HG02870 (cell line): Measurements from ENCODE around the gene NKX6-2.
"Not testable (repeated sequence)": the region's sequence is repeated elsewhere in the genome, so short reads cannot be mapped to it uniquely, and the experiment has no call there.

Experiments used
- ATAC-seq: cut with Tn5 transposase; IDR thresholded peaks from one replicate; pipeline ENCODE4 v1.9.1; 2021; ENCODE audit warnings: mild to moderate bottlenecking, moderate library complexity; ENCODE audit not compliant: unreplicated experiment

The NKX6-2 gene

DNA sequence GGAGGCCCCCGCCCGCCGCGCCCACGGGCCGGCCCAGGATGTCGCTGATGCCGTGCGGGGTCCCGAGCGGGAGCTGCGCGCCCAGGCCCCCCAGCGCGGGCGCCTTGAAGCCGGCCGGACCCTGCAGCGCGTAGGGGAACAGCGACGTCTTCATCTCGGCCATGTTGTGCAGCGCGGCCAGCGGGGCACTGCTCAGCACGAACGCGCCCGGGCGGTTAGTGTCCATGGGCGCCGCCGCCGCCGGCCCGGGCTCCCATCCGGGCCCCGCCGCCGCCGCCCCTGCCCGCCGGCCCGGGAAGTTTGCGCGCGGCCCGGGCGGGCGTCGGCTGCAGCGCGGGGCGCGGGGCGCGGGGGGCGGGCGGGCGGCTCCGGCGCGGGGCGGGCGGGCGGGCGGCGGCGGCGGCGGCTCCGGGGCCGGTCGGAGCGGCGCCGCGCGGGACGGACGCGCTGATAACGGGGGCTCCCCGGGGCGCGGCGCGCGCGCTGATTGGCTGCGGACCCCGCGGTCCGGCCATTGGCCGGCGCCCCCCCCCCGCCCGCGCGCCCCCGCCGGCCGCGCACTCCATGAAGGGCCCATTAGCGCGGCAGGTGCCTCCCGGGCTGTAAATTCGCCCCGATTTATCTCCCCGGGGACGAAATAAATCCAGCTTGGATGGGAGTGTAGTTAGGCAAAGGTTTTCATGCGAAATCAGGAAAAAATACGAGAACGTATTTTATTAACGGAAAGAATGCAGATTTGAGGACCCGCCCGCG, at the start of gene NKX6-2:
TSS of gene NKX6-2 (minus strand) at position 425 of the 753 bp plus-strand sequence. CDS start at position 226, 199 bp downstream.
- ATAC-seq = no peak

DNA sequence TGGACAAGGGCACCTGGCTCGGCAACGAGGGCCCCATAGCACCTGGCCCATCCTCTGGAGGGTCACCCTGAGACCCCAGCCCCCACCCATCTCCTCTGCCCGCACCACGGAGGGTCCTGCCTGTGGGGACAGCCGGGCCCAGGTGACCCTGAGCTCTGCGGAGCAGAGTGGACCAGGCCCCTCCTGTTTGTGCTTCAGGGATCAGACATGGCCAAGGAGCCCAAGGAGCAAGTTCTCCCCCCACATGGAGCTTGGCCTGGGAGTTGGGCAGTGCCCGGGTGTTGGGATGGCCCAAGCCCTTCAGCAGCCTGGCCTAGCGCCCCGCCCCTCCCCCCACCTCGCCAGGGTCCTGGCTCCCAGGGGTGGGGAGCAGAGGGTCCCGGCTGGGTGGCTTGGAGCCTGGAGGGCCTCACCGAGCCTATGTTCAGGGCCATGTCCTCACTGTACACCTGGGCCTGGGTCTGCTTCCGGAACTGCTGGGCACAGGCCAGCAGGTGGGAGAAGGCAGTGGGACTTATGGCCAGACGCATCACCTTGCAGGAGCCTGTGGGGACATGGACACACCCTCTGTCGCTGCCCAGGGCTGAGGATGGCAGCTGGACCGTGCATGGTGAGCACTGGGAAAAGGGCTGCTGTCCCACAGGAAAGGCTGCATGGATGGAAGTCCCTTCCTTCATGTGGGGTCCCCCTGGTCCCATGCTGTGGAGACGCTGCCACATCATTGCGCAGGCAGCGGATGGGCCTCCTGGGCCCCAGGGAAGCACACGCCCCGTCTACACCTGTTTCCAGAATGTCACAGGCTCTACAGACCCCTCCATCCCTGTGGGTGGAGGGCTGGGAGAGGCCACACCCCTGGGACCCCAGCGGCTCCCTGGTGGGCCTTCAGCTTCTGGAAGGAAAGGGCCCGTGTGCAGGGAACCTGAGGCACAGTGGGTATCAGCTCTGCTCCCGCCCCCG, 49.2 kb upstream of the NKX6-2 start:
- no peak for ATAC-seq

GRCh38 chr10:132834311-132834761, 48.4 kb upstream of the NKX6-2 start:
- ATAC-seq = no peak

- no peak for ATAC-seq
Observed at GRCh38 chr10:132833421-132834111, 47.6 kb upstream of the NKX6-2 start.

DNA sequence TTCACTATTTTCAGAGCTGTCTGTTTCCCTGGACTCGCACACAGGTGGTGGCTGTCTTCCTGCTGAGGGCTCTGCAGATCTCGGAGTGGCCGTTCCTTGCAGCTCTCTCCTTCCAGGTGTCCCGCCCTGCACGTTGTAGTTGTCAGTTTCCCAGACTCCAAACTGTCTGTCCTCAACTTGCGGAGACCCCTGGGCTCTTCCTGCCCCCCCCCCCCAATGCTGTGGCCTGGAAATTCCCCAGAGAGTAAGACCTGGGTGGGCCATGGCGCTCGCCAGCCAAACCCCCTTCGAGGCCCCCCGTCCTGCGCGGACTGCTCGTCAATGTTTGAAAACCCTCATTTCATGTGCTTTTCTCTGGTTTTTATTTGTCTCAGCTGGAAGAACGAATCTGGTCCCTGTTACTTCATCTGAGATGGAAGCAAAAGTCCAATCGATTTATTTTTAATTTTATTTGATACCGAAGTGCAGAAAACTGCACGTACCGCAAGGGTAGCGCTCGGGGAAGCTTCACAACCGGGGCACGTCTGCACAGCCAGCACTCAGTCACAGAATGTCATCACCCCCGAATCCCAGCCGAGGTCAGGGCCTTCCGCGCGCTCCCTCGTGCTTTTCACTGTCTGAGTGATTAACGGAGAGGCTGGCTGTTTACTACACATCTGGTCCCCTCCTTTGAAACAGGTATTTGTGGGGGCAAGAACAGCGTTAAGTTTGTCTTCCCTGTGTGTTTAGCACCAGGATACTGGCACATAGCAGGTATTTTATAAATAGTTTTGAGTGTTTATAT, 46.4 kb upstream of the NKX6-2 start:
- ATAC-seq = no peak

- no peak for ATAC-seq
Observed at GRCh38 chr10:132829403-132829802, 43.5 kb upstream of the NKX6-2 start.

- no peak for ATAC-seq
Observed at GRCh38 chr10:132828681-132829080, 42.7 kb upstream of the NKX6-2 start.

DNA sequence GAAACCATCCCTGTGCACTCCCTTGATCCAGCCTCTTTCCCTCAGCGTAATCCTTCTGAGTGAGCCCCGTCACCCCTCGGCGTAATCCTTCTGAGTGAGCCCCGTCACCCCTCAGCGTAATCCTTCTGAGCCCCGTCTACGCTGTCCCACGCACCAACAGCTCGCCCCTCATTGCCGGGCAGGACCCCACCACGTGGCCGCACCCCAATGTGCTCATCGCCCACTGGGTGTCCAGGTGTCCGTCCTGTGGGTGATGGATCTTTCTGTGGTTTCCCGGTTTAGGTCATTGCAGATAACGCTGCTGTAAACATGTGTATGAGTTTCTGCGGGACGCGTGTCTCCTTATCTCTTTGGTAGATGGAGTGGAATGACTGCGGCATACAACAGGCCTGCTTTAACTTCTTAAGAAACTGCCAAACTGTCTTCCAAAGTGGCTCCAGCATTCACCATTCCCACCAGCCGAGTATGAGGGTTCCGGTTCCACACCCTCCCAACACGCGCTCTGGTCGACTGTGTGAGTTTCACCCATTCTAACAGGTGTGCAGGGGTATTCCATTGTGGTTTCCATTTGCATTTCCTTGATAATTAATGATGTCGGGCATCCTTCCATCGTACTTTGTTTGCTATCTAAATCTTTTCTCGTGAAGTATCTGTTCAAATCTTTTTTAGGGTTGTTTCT, 42.1 kb upstream of the NKX6-2 start:
- ATAC-seq = no peak

- ATAC-seq = no peak
Observed at GRCh38 chr10:132827423-132827789, 41.5 kb upstream of the NKX6-2 start.

DNA sequence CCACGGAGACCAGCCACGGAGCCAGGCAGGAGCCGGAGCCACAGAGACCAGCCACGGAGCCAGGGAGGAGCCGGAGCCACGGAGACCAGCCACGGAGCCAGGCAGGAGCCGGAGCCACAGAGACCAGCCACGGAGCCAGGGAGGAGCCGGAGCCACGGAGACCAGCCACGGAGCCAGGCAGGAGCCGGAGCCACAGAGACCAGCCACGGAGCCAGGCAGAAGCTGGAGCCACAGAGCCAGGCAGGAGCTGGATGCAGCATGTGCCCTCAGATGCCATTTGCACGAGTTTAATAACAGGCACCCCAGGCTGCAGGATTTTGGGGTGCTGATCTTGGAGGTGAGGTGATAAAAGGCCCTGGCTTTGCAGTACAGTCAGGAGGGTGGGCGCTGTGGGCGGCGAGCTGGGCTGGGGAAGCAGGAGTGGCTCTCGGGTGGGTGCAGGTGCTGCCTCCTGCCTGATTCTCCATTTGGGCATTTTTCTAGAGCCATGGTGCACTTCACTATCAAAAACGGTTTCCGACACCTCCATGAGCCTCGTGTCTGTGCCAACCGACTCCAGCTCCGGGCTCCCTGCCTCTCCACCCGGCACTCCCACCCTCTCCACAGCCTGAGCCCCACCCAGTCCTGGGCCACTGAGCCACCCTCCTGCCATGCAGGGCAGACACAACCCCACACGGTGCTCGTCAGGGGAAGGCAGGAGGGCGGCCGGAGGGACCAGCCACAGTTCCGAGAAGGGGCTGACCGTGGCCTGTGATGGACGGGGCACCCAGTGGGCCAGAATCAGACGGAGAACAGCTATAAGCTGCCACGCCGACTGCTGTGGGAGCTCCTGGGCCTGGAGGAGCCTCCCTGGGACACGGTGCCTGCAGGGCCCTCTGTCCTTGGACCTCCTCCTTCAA, 40.8 kb upstream of the NKX6-2 start:
- no peak for ATAC-seq

GRCh38 chr10:132825783-132826523, 40.0 kb upstream of the NKX6-2 start:
- not testable (repeated sequence) for ATAC-seq

- ATAC-seq = no peak
Observed at GRCh38 chr10:132820056-132820455, 34.1 kb upstream of the NKX6-2 start.

DNA sequence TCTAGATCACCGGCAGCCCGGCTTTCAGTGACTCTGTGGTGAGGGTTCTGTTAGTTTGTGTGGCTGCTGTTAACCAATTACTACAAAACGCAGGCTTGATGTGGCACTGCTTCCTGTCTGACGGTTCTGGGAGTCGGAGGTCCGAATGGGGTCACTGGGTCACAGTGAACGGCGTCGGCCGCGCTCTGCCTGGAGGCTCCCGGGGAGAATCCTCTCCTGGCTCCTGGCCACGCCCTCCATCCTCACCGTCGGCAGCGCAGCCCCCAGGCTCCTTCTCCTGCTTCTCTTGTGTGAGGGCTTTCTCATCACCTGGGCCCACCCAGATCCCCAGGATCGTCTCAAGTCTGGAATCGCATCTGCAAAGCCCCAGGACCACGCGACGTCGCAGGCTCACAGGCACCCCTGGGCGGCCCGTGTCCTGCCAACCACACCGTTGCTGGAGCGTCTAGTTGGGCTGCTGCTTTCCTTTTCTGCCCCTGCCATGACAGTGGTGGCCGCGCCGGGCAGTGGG, 31.8 kb upstream of the NKX6-2 start:
- no peak for ATAC-seq

DNA sequence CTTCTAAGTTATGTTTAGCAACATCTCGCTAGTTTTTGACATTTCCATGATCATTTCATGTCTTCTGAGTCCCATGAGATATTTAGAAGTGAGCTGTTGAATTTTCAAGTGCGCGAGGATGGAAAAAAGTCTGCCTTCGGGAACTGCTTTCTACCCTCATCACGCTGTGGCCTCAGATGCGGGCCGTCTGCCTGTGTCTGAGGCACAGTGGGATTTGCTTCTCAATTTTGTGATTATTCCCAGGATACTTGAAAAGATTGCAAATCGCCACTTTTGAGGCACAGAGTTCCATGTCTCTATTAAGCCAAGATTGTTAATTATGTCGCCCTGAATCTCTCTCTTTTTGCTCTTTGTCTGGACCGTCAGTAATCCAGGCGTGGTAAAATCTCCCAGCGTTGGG, 30.8 kb upstream of the NKX6-2 start:
- ATAC-seq = no peak

DNA sequence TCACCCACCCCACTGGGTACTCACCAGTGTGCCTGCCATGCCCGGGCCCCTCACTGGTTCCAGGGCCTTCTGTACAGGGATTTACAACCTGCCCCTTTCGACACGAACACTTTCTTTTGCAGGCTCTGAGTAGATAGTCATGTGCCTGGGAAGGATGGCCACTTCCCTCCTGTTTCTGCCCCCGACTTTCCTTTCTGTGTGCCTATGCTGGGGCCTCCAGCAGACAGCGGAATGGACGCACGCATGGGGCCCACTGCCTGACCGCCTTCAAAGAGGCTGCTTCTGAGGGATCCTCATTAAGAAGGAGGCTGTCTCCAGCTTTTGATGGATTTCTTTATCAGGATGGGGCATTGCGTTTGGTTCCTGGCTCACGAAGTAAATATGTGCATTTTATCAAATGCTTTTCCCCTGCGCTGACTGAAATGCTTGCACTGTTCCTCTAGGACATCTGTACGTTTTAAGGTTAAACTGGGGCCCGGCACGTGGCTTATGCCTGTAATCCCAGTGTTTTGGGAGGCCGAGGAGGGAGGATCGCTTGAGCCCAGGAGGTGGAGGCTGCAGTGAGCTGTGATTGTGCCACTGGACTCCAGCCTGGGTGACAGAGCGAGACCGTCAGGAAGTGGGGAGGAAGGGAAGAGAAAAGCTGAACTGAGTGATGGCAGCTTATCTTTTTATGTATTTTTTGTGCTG, 29.4 kb upstream of the NKX6-2 start:
- ATAC-seq = no peak

- no peak for ATAC-seq
Observed at GRCh38 chr10:132814469-132814856, 28.5 kb upstream of the NKX6-2 start.
